NCI-H2196 (cell line): Measurements from ENCODE around the gene TRPM8.

ENCODE experiments used
- DNase-seq: peaks from one replicate; lab custom pipeline; 2025; ENCODE audit not compliant: unreplicated experiment; lab: John Stamatoyannopoulos, UW

Gene TRPM8

GRCh38 chr2:233999182-233999581 is 82.0 kb downstream of the TRPM8 start:
- no peak for DNase-seq

- no peak for DNase-seq
Measured at GRCh38 chr2:234001380-234002160, 84.4 kb downstream of the TRPM8 start.

GRCh38 chr2:234002281-234002680 is 85.1 kb downstream of the TRPM8 start:
- no peak for DNase-seq

- peak; percentile 29 for DNase-seq
Measured at GRCh38 chr2:234003972-234004617, 86.9 kb downstream of the TRPM8 start.

GRCh38 chr2:234005126-234005525 is 88.0 kb downstream of the TRPM8 start:
- DNase-seq = no peak

GRCh38 chr2:234006501-234006900 is 89.3 kb downstream of the TRPM8 start:
- DNase-seq = no peak

- DNase-seq = no peak
Measured at GRCh38 chr2:234014427-234014826, 97.3 kb downstream of the TRPM8 start.

- no peak for DNase-seq
Measured at GRCh38 chr2:234015861-234016260, 98.7 kb downstream of the TRPM8 start.

- no peak for DNase-seq
Measured at GRCh38 chr2:234019896-234020295, 102.7 kb downstream of the TRPM8 start.

- no peak for DNase-seq
Measured at GRCh38 chr2:234020332-234020731, 103.2 kb downstream of the TRPM8 start.

GRCh38 chr2:234022424-234022823 is 105.3 kb downstream of the TRPM8 start:
- no peak for DNase-seq

- no peak for DNase-seq
Measured at GRCh38 chr2:234024304-234024703, 107.1 kb downstream of the TRPM8 start.

GRCh38 chr2:234025466-234025865 is 108.3 kb downstream of the TRPM8 start:
- no peak for DNase-seq

GRCh38 chr2:234025891-234026401 is 108.8 kb downstream of the TRPM8 start:
- DNase-seq = no peak

- no peak for DNase-seq
Measured at GRCh38 chr2:234026693-234027254, 109.6 kb downstream of the TRPM8 start.

- no peak for DNase-seq
Measured at GRCh38 chr2:234027641-234028040, 110.5 kb downstream of the TRPM8 start.

GRCh38 chr2:234029150-234029733 is 112.1 kb downstream of the TRPM8 start:
- DNase-seq = no peak

- DNase-seq = no peak
Measured at GRCh38 chr2:234031207-234031606, 114.0 kb downstream of the TRPM8 start.

- no peak for DNase-seq
Measured at GRCh38 chr2:234032279-234032856, 115.2 kb downstream of the TRPM8 start.

- DNase-seq = no peak
Measured at GRCh38 chr2:234033174-234033573, 116.0 kb downstream of the TRPM8 start.

- no peak for DNase-seq
Measured at GRCh38 chr2:234033885-234034284, 116.7 kb downstream of the TRPM8 start.
